ENCODE data around the gene METRNL. TPM values are rescaled to one million over a fixed set of nuclear protein-coding genes. Genes with fewer than 3 reads are reported as not detected.
"Not testable (repeated sequence)": the region's sequence is repeated elsewhere in the genome, so short reads cannot be mapped to it uniquely, and the experiment has no call there.

The METRNL gene
- total RNA-seq, 2 experiments from 2014 or later: 16.9 to 23.3 TPM

DNA sequence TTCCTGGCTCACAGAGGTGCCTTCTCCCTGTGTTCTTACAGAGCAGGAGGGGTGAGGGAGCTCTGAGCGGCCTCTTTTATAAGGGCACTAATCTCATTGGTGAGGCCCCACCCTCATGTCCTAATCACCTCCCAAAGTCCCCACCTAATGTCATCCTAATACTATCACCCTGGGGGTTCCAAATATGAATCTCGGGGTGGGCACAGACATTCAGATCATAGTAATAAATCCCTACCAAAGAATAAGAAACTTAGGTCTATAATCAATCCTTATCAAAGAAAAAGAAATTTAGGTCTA, 32.3 kb upstream of the METRNL start:
- TF ChIP-seq, protein P1, sequence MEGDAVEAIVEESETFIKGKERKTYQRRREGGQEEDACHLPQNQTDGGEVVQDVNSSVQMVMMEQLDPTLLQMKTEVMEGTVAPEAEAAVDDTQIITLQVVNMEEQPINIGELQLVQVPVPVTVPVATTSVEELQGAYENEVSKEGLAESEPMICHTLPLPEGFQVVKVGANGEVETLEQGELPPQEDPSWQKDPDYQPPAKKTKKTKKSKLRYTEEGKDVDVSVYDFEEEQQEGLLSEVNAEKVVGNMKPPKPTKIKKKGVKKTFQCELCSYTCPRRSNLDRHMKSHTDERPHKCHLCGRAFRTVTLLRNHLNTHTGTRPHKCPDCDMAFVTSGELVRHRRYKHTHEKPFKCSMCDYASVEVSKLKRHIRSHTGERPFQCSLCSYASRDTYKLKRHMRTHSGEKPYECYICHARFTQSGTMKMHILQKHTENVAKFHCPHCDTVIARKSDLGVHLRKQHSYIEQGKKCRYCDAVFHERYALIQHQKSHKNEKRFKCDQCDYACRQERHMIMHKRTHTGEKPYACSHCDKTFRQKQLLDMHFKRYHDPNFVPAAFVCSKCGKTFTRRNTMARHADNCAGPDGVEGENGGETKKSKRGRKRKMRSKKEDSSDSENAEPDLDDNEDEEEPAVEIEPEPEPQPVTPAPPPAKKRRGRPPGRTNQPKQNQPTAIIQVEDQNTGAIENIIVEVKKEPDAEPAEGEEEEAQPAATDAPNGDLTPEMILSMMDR (conservative IDR thresholded peaks at IDR 0.05; ENCODE audit: low read length): no peak
- no peak for TF ChIP-seq EZH2phosphoT487 (IDR thresholded peaks at IDR 0.05; ENCODE audit: borderline replicate concordance, low read depth, low read length)
- H3K79me2 ChIP-seq (ENCODE audit: insufficient read depth, low read depth, low read length): no peaks in the 10 kb centered on the region

DNA sequence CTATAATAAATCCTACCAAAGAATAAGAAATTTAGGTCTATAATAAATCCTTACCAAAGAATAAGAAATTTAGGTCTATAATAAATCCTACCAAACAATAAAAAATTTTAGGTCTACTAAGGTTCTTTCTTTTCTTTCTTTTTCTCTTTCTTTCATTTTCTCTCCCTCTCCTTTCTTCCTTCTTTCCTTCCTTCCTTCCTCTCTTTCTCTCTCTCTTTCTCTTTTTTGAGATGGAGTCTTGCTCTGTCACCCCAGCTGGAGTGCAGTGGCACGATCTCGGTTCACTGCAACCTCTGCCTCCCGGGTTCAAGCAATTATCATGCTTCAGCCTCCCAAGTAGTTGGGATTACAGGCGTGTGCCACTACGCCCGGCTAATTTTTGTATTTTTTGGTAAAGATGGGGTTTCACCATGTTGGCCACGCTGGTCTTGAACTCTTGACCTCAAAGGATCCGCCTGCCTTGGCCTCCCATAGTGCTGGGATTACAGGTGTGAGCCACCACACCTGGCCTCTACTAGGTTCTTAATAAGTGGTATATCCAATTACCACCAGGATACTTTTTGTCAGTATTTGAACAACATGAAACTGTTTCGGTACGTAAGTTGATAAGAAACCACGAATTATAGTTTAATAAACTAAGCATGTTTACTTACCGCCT, 31.5 kb upstream of the METRNL start:
- H3K27ac ChIP-seq (ENCODE audit: low read depth, low read length, poor library complexity, severe bottlenecking); H3K9me3 ChIP-seq (ENCODE audit: low read length); CTCF ChIA-PET (ENCODE audit: unreplicated experiment); H2AFZ ChIP-seq (ENCODE audit: low read length); intact Hi-C loops (cut with micrococcal nuclease; ENCODE audit: unreplicated experiment); DNase-seq (ENCODE audit: low spot score); H3K4me3 ChIP-seq (ENCODE audit: low read depth, low read length, poor library complexity, severe bottlenecking); POLR2A ChIA-PET; H4K20me1 ChIP-seq (ENCODE audit: insufficient read depth, low read length); H3K9me2 ChIP-seq (ENCODE audit: insufficient read depth, low read length); BruUV-seq (replicated peaks); H3K4me2 ChIP-seq (ENCODE audit: low read length); H3K79me2 ChIP-seq (ENCODE audit: insufficient read depth, low read depth, low read length): not testable (repeated sequence)
- peaks cover 47% of the 10 kb centered on the region for H3K36me3 ChIP-seq (ENCODE audit: insufficient read depth, low read length)
- H3K4me1 ChIP-seq (ENCODE audit: insufficient read depth, low read length, poor library complexity, severe bottlenecking): peaks cover 15% of the 10 kb centered on the region

More for the DNA sequence above, 32.3 kb upstream of the METRNL start:
- Histone ChIP-seq H3K36me3 (ENCODE audit: insufficient read depth, low read length) (peaks cover 56% of the 10 kb centered on the region), H3K4me1 (ENCODE audit: insufficient read depth, low read length, poor library complexity, severe bottlenecking) (peaks cover 10% of the 10 kb centered on the region), H3K9me3 (ENCODE audit: low read length) (peaks cover 15% of the 10 kb centered on the region), H3K4me3 (ENCODE audit: low read depth, low read length, poor library complexity, severe bottlenecking) (no peak overlapping the region), H4K20me1 (ENCODE audit: insufficient read depth, low read length) (no peaks in the 10 kb centered on the region), H2AFZ (ENCODE audit: low read length) (no peak overlapping the region), H3K27ac (ENCODE audit: low read depth, low read length, poor library complexity, severe bottlenecking) (no peak overlapping the region), H3K4me2 (ENCODE audit: low read length) (no peak overlapping the region), H3K9me2 (ENCODE audit: insufficient read depth, low read length) (no peaks in the 10 kb centered on the region)
- intact Hi-C loops (cut with micrococcal nuclease; ENCODE audit: unreplicated experiment): no loop called here
- DNase-seq (ENCODE audit: low spot score): no peak
- POLR2A ChIA-PET: interaction anchor here (0.6 kb wide), 1 partner anchor 69 kb away, joined by 3 read pairs; no protein-coding TSS in a partner anchor
- CTCF ChIA-PET (ENCODE audit: unreplicated experiment): no interaction called here
- BruUV-seq (replicated peaks): no TSS peak

DNA sequence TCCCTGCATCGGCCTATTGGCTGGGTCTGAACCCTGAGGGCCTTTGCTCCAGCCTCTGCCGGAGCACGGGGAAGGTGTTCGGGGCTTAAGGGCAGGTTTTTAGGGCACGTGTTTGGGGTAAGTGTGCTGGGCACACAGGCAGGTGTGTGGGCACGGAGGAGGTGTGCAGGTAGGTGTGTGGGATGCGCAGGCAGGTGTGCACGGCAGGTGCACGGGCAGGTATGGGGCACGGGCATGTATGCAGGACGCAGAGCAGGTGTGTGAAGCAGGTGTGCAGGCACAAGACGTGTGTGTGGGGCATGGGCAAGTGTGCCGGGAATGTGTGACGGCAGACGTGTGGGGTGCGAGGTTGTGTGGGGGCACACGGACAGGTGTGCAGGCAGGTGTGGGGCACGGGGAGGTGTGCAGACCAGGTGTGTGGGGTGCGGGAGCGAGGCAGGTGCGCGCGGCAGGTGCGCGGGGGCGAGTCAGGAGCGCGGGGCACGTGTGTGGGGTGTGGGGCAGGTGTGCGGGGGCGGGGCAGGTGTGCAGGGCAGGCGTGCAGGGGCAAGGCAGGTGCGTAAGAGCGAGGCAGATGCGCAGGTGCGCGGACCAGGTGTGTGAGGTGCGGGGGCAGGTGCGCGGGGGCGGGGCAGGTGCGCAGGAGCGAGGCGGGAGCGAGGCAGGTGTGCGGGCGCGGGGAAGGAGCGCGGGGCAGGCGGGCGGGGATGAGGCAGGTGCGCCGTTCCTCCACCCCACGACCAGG, 28.6 kb upstream of the METRNL start:
- H3K9me2 ChIP-seq (ENCODE audit: insufficient read depth, low read length): no peaks in the 10 kb centered on the region
- H3K4me1 ChIP-seq (ENCODE audit: insufficient read depth, low read length, poor library complexity, severe bottlenecking): peaks cover 31% of the 10 kb centered on the region
- H3K27ac ChIP-seq (ENCODE audit: low read depth, low read length, poor library complexity, severe bottlenecking): peak overlapping the region; percentile 75
- H3K4me3 ChIP-seq (ENCODE audit: low read depth, low read length, poor library complexity, severe bottlenecking): peak overlapping the region; percentile 74
- H2AFZ ChIP-seq (ENCODE audit: low read length): peak overlapping the region; percentile 52; the same call in 1 of the 2 replicates
- no peaks in the 10 kb centered on the region for H3K9me3 ChIP-seq (ENCODE audit: low read length)
- no peaks in the 10 kb centered on the region for H3K79me2 ChIP-seq (ENCODE audit: insufficient read depth, low read depth, low read length)
- CTCF ChIA-PET (ENCODE audit: unreplicated experiment): no interaction called here
- TF ChIP-seq, protein P1 (conservative IDR thresholded peaks at IDR 0.05; ENCODE audit: low read length): 0 out of 2 replicates have a peak, but pooled peaks have one; percentile 26
- no peak for TF ChIP-seq EZH2phosphoT487 (IDR thresholded peaks at IDR 0.05; ENCODE audit: borderline replicate concordance, low read depth, low read length)
- intact Hi-C loops (cut with micrococcal nuclease; ENCODE audit: unreplicated experiment): loop anchor here (1.0 to 2.0 kb wide), 4 partner anchors 82 to 269 kb away; no protein-coding TSS in a partner anchor
- peaks cover 27% of the 10 kb centered on the region for H3K36me3 ChIP-seq (ENCODE audit: insufficient read depth, low read length)
- POLR2A ChIA-PET: interaction anchor here (1.1 kb wide), 1 partner anchor 26 kb away, joined by 3 read pairs; no protein-coding TSS in a partner anchor
- H3K4me2 ChIP-seq (ENCODE audit: low read length): peak overlapping the region; percentile 75
- no peaks in the 10 kb centered on the region for H4K20me1 ChIP-seq (ENCODE audit: insufficient read depth, low read length)
- DNase-seq (ENCODE audit: low spot score): no peak
- no TSS peak for BruUV-seq (replicated peaks)

Measured in OCI-LY7 (cell line).